Endothelial cell of umbilical vein (primary cell): ENCODE results near the gene FRRS1L. TPM values are rescaled to one million over a fixed set of nuclear protein-coding genes. Genes with fewer than 3 reads are reported as not detected.

ENCODE experiments used
- BruUV-seq: library from RNA; stranded (reverse); fragments of 400-500 nt; replicated peaks from 2 replicates; lab custom pipeline; 2021; lab: Mats Ljungman, UMichigan
- CTCF ChIA-PET: fragments of 300-600, 350-600 bp; sonication (Branson Sonifier 250); formaldehyde crosslinking; loops from one replicate; lab custom pipeline; 2021; ENCODE audit warnings: antibody characterized with exemption, inconsistent platforms; lab: Charles Lee
- POLR2A ChIA-PET: fragments of 300-600, 350-600 bp; sonication (Branson Sonifier 250); formaldehyde crosslinking; loops from one replicate; lab custom pipeline; 2021; ENCODE audit warnings: antibody characterized with exemption, inconsistent platforms; lab: Charles Lee
- DNase-seq: peaks from one replicate; pipeline ENCODE4 v3.0.0-alpha.2; 2011; ENCODE audit warnings: low read depth, low spot score
- FAIRE-seq: peaks from 2 replicates; lab custom pipeline; 2011; peaks lifted over from hg19 to GRCh38; lab: Jason Lieb, UNC
- H2AFZ ChIP-seq: 2 replicates; pipeline ENCODE4 v1.6.0; 2012; ENCODE audit warnings: low read depth, low read length, control low read depth, inconsistent platforms
- H3K27ac ChIP-seq: 2 replicates; pipeline ENCODE4 v1.5.1; 2011; ENCODE audit warnings: low read depth, mild to moderate bottlenecking, control low read depth, low read length, moderate library complexity; ENCODE audit not compliant: insufficient read depth
- H3K27me3 ChIP-seq, 2 experiments: 2 replicates each; pipeline versions ENCODE4 v1.6.0 to v1.6.1; 2011; ENCODE audit warnings: low read length in 2 of 2, mixed read lengths in 1 of 2; ENCODE audit not compliant: control insufficient read depth in 2 of 2, insufficient read depth in 2 of 2
- H3K36me3 ChIP-seq, 2 experiments: 2 replicates in 1 of 2; 3 replicates in 1 of 2; pipeline ENCODE4 v1.5.1; 2011; ENCODE audit warnings: low read length in 2 of 2, mild to moderate bottlenecking in 1 of 2, moderate library complexity in 1 of 2; ENCODE audit not compliant: control insufficient read depth in 2 of 2, insufficient read depth in 2 of 2; ENCODE audit errors: extremely low read depth in 1 of 2
- H3K4me1 ChIP-seq: 3 replicates; pipeline ENCODE4 v1.5.1; 2011; ENCODE audit warnings: mild to moderate bottlenecking, low read length; ENCODE audit not compliant: control insufficient read depth, insufficient read depth; ENCODE audit errors: extremely low read depth
- H3K4me2 ChIP-seq: 2 replicates; pipeline ENCODE4 v1.6.1; 2011; ENCODE audit warnings: low read length, control low read depth, mixed read lengths; ENCODE audit not compliant: insufficient read depth
- H3K4me3 ChIP-seq, 3 experiments: fragments of 200-600 bp in 1 of 3; sonication (generic), shearing (Covaris generic) in 1 of 3; replicated peaks in 1 of 3; 2 replicates each; pipeline ENCODE4 v1.5.1; 2011 to 2016; ENCODE audit warnings: control low read depth in 3 of 3, low read length in 3 of 3, mild to moderate bottlenecking in 2 of 3, inconsistent platforms in 1 of 3, low read depth in 1 of 3, moderate library complexity in 1 of 3; ENCODE audit not compliant: insufficient read depth in 1 of 3
- H3K79me2 ChIP-seq: 2 replicates; pipeline ENCODE4 v1.6.0; 2012; ENCODE audit warnings: low read length, inconsistent platforms; ENCODE audit not compliant: control insufficient read depth, insufficient read depth
- H3K9ac ChIP-seq: replicated peaks from 2 replicates; pipeline ENCODE3; 2011; ENCODE audit warnings: low read length, control low read depth; ENCODE audit not compliant: insufficient read depth; ENCODE audit errors: extremely low read depth
- H3K9me1 ChIP-seq: replicated peaks from 3 replicates; pipeline ENCODE4 v1.6.0; 2011; ENCODE audit warnings: mild to moderate bottlenecking, low read length; ENCODE audit not compliant: control insufficient read depth, insufficient read depth; ENCODE audit errors: extremely low read depth
- H3K9me3 ChIP-seq: replicated peaks from 2 replicates; pipeline ENCODE4 v1.5.1; 2012; ENCODE audit warnings: low read length, inconsistent platforms; ENCODE audit not compliant: control insufficient read depth, insufficient read depth
- H4K20me1 ChIP-seq: replicated peaks from 2 replicates; pipeline ENCODE3; 2011; ENCODE audit warnings: mild to moderate bottlenecking, low read length; ENCODE audit not compliant: control insufficient read depth, insufficient read depth; ENCODE audit errors: extremely low read depth
- EZH2 ChIP-seq: IDR thresholded peaks from 2 replicates; pipeline ENCODE4 v1.6.1; 2012; ENCODE audit warnings: borderline replicate concordance, low read depth, mild to moderate bottlenecking, moderate library complexity, low read length, inconsistent platforms; ENCODE audit not compliant: severe bottlenecking
- FOS ChIP-seq: IDR thresholded peaks from 2 replicates; pipeline ENCODE4 v1.6.1; 2011; ENCODE audit warnings: mild to moderate bottlenecking, low read length, moderate library complexity, borderline replicate concordance; ENCODE audit not compliant: insufficient read depth
- GATA2 ChIP-seq: IDR thresholded peaks from 2 replicates; pipeline ENCODE4 v1.7.0; 2011; ENCODE audit warnings: low read depth, mild to moderate bottlenecking, moderate library complexity, mixed read lengths, low read length; ENCODE audit not compliant: insufficient read length, insufficient read depth
- JUN ChIP-seq: IDR thresholded peaks from 2 replicates; pipeline ENCODE4 v1.6.1; 2011; ENCODE audit warnings: borderline replicate concordance, low read depth; ENCODE audit not compliant: insufficient read length, insufficient read depth
- MYC ChIP-seq: IDR thresholded peaks from one replicate; pipeline ENCODE4 v1.6.1; 2011; ENCODE audit warnings: mild to moderate bottlenecking, low read depth, low read length
- POLR2A ChIP-seq: IDR thresholded peaks from 2 replicates; pipeline ENCODE4 v1.6.1; 2012; ENCODE audit warnings: low read depth, mild to moderate bottlenecking, control low read depth, low read length
- POLR2AphosphoS5 ChIP-seq: IDR thresholded peaks from 2 replicates; pipeline ENCODE4 v1.6.1; 2012; ENCODE audit warnings: low read depth, mild to moderate bottlenecking, control low read depth, low read length, moderate library complexity; ENCODE audit not compliant: insufficient read depth
- dilution Hi-C: fragments of 300-500 bp; cut with MboI; formaldehyde crosslinking; loops from one replicate; pipeline ENCODE4 v1.15.0; 2019; ENCODE audit warnings: low sequenced_read_pairs; ENCODE audit not compliant: extremely low pct_ligation_motif_present
- intact Hi-C: fragments of 100-400 bp; cut with micrococcal nuclease; formaldehyde crosslinking; loops from one replicate; pipeline ENCODE4 v1.10.0; 2022
- polyA plus RNA-seq, 4 experiments: library from polyadenylated mRNA; depleted of rRNA in 3 of 4; stranded (reverse) in 3 of 4; unstranded in 1 of 4; fragments of >200 nt; gene quantifications; 2 replicates each; pipeline versions ENCODE4 v1.2.1 to v1.2.3, GENCODE V29; 2011 to 2012; ENCODE audit warnings: missing spikeins in 1 of 4
- total RNA-seq: library from RNA; stranded (reverse); gene quantifications from 2 replicates; pipeline ENCODE4 v1.2.3, GENCODE V29; 2021
- TF ChIP-seq, protein P1 (sequence below), 2 donors: IDR thresholded peaks; 1 replicate in 1 of 2; 2 replicates in 1 of 2; pipeline ENCODE4 v1.5.1; 2011; ENCODE audit warnings: low read length in 2 of 2, mild to moderate bottlenecking in 2 of 2, moderate library complexity in 2 of 2, control low read depth in 1 of 2, inconsistent platforms in 1 of 2, low read depth in 1 of 2; ENCODE audit not compliant: insufficient read depth in 1 of 2; ENCODE audit errors: extremely low read depth in 1 of 2
- TF ChIP-seq, protein P2 (sequence below): IDR thresholded peaks from 2 replicates; pipeline ENCODE4 v1.6.1; 2011; ENCODE audit not compliant: insufficient read depth, insufficient read length

The FRRS1L gene
- total and polyA plus RNA-seq, 2 donors (not counting 3 experiments of a cell fraction or from before 2014, with no cell fraction given): not detected

DNA sequence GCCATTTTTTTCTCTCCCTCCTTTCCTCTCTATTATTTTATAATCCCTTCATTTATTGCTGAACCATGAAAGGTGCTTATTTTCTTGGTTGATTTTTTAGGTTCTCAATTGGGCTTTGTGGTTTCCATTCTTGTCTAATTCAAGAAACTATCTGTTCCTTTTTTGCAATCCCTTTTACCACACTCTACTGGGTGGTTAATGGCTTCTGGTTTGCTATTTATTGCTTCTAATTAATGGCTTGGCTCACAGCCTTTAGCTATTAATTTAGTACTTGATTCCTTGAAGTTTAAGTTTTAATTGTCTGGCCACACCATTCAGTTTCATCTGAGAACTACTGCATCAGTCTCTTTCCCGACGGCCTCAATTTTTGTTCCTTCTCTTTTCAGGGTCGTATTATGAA is 5.6 kb downstream of the FRRS1L start:
- H2AFZ ChIP-seq: no peak overlapping the region
- H3K36me3 ChIP-seq: no peaks in the 10 kb centered on the region
- no peaks in the 10 kb centered on the region for H4K20me1 ChIP-seq
- FAIRE-seq: no peak
- H3K4me1 ChIP-seq: no peaks in the 10 kb centered on the region
- CTCF ChIA-PET: no interaction called here
- POLR2A ChIA-PET: no interaction called here
- dilution Hi-C loops: no loop called here
- no peak overlapping the region for H3K9ac ChIP-seq
- DNase-seq: no peak
- H3K9me1 ChIP-seq: no peaks in the 10 kb centered on the region
- TF ChIP-seq, protein P1, sequence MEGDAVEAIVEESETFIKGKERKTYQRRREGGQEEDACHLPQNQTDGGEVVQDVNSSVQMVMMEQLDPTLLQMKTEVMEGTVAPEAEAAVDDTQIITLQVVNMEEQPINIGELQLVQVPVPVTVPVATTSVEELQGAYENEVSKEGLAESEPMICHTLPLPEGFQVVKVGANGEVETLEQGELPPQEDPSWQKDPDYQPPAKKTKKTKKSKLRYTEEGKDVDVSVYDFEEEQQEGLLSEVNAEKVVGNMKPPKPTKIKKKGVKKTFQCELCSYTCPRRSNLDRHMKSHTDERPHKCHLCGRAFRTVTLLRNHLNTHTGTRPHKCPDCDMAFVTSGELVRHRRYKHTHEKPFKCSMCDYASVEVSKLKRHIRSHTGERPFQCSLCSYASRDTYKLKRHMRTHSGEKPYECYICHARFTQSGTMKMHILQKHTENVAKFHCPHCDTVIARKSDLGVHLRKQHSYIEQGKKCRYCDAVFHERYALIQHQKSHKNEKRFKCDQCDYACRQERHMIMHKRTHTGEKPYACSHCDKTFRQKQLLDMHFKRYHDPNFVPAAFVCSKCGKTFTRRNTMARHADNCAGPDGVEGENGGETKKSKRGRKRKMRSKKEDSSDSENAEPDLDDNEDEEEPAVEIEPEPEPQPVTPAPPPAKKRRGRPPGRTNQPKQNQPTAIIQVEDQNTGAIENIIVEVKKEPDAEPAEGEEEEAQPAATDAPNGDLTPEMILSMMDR (IDR thresholded peaks at IDR 0.05; ENCODE audit: extremely low read depth in 1 of 2, insufficient read depth in 1 of 2, low read depth in 1 of 2, low read length in 2 of 2): no peak
- no peaks in the 10 kb centered on the region for H3K79me2 ChIP-seq
- no peak overlapping the region for H3K4me3 ChIP-seq
- peaks cover 19% of the 10 kb centered on the region in 2 experiments for H3K27me3 ChIP-seq
- BruUV-seq: no TSS peak
- H3K9me3 ChIP-seq: no peaks in the 10 kb centered on the region
- no peak overlapping the region for H3K4me2 ChIP-seq
- no peak overlapping the region for H3K27ac ChIP-seq
- intact Hi-C loops: no loop called here

DNA sequence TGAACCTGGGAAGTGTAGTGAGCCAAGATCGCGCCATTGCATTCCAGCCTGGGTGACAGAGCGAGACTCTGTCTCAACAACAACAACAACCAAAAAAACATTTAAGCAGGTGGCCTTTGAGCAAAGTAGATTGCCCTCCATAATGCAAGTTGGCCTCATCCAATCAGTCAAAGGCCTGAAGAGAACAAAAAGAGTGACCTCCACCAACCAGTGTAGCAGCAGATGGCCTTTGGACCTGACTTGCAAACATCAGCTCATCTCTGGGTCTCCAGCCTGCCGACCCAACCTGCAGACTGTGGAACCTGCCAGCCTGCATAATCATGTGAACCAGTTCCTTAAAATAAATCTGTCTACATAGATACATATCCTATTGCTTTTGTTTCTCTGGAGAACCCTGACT is 7.5 kb downstream of the FRRS1L start:
- Histone ChIP-seq H3K27ac (no peak overlapping the region), H3K79me2 (no peaks in the 10 kb centered on the region), H3K9ac (no peak overlapping the region), H2AFZ (no peak overlapping the region), H3K4me2 (no peak overlapping the region), H3K27me3 (peaks cover 3 to 4% of the 10 kb centered on the region in 2 experiments), H3K36me3 (no peaks in the 10 kb centered on the region), H3K4me1 (no peaks in the 10 kb centered on the region), H3K9me1 (no peaks in the 10 kb centered on the region), H3K4me3 (no peak overlapping the region), H3K9me3 (no peaks in the 10 kb centered on the region), H4K20me1 (no peaks in the 10 kb centered on the region)
- no TSS peak for BruUV-seq
- no peak for TF ChIP-seq GATA2
- TF ChIP-seq MYC: no peak
- no peak for TF ChIP-seq JUN
- TF ChIP-seq, protein P2, sequence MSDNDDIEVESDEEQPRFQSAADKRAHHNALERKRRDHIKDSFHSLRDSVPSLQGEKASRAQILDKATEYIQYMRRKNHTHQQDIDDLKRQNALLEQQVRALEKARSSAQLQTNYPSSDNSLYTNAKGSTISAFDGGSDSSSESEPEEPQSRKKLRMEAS: no peak
- no peak for TF ChIP-seq POLR2AphosphoS5
- TF ChIP-seq, protein P1 (IDR thresholded peaks at IDR 0.05; ENCODE audit: extremely low read depth in 1 of 2, insufficient read depth in 1 of 2, low read depth in 1 of 2, low read length in 2 of 2): no peak
- no peak for TF ChIP-seq FOS
- TF ChIP-seq POLR2A: no peak
- TF ChIP-seq EZH2: no peak
- DNase-seq: no peak
- dilution Hi-C loops (no loop called here), intact Hi-C loops (no loop called here)
- ChIA-PET CTCF (no interaction called here), POLR2A (no interaction called here)
- FAIRE-seq: no peak
